Stimulated activated CD8-positive, alpha-beta memory T cell treated with anti-CD3 and anti-CD28 coated beads, Interleukin-15, amount 100 ng/mL, for 4 hours (primary cell): ENCODE data around the gene CAMK2D.

Experiments
- DNase-seq, 2 donors: peaks; one replicate each; pipeline ENCODE4 v3.0.0-alpha.2; 2020; ENCODE audit warnings: low read depth in 2 of 2

Gene CAMK2D

GRCh38 chr4:113471146-113471860 lies 290.2 kb downstream of the CAMK2D start:
- DNase-seq = no peak

- no peak for DNase-seq
These were observed 291.6 kb downstream of the CAMK2D start for GRCh38 chr4:113469926-113470325.

- no peak for DNase-seq
These were observed 292.5 kb downstream of the CAMK2D start for GRCh38 chr4:113469023-113469390.

GRCh38 chr4:113468165-113469022 lies 293.1 kb downstream of the CAMK2D start:
- no peak for DNase-seq

GRCh38 chr4:113467581-113467980 lies 294.0 kb downstream of the CAMK2D start:
- DNase-seq = no peak

- DNase-seq = no peak
These were observed 299.3 kb downstream of the CAMK2D start for GRCh38 chr4:113462286-113462685.

- no peak for DNase-seq
These were observed 300.3 kb downstream of the CAMK2D start for GRCh38 chr4:113461281-113461680.

GRCh38 chr4:113457886-113458285 lies 303.7 kb downstream of the CAMK2D start:
- DNase-seq = no peak

- no peak for DNase-seq
These were observed 304.4 kb downstream of the CAMK2D start for GRCh38 chr4:113457121-113457520.

GRCh38 chr4:113455061-113455460 lies 306.5 kb downstream of the CAMK2D start:
- DNase-seq = no peak

- no peak for DNase-seq
These were observed 308.5 kb downstream of the CAMK2D start for GRCh38 chr4:113452868-113453620.

- no peak for DNase-seq
These were observed 309.4 kb downstream of the CAMK2D start for GRCh38 chr4:113452152-113452551.

GRCh38 chr4:113450295-113451080 lies 311.1 kb downstream of the CAMK2D start:
- DNase-seq = no peak

- no peak for DNase-seq
These were observed 312.0 kb downstream of the CAMK2D start for GRCh38 chr4:113449410-113449974.

GRCh38 chr4:113447769-113448168 lies 313.8 kb downstream of the CAMK2D start:
- no peak for DNase-seq

GRCh38 chr4:113447061-113447460 lies 314.5 kb downstream of the CAMK2D start:
- no peak for DNase-seq

GRCh38 chr4:113446019-113446418 lies 315.5 kb downstream of the CAMK2D start:
- no peak for DNase-seq

GRCh38 chr4:113445286-113445685 lies 316.3 kb downstream of the CAMK2D start:
- DNase-seq = no peak

- no peak for DNase-seq
These were observed 317.2 kb downstream of the CAMK2D start for GRCh38 chr4:113444386-113444785.

- DNase-seq = no peak
These were observed 318.7 kb downstream of the CAMK2D start for GRCh38 chr4:113442826-113443225.

GRCh38 chr4:113440371-113440770 lies 321.2 kb downstream of the CAMK2D start:
- no peak for DNase-seq
